Measurements from ENCODE around the gene SFMBT2.

Gene SFMBT2

DNA sequence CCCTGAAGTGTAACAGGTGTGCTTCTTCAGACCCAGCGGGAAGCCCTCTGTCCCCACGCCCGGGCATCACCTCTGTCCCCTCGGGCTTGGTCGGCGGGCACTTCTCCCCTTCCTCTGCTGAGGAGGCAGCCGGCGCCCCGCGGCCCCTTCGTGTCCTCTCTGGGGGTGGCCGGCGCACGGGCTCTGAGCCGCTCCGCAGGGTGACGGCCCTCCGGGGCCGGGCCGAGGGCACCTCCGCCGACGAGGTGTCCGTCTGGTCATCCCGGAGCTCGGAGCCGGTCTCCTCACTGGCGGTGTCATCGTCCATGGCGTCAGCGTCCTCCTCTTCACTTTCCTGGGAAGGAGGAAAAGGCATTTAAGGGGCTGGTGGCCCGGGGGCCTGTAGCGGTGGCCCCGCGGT is 239.0 kb downstream of the SFMBT2 start:
- no peak for DNase-seq

DNA sequence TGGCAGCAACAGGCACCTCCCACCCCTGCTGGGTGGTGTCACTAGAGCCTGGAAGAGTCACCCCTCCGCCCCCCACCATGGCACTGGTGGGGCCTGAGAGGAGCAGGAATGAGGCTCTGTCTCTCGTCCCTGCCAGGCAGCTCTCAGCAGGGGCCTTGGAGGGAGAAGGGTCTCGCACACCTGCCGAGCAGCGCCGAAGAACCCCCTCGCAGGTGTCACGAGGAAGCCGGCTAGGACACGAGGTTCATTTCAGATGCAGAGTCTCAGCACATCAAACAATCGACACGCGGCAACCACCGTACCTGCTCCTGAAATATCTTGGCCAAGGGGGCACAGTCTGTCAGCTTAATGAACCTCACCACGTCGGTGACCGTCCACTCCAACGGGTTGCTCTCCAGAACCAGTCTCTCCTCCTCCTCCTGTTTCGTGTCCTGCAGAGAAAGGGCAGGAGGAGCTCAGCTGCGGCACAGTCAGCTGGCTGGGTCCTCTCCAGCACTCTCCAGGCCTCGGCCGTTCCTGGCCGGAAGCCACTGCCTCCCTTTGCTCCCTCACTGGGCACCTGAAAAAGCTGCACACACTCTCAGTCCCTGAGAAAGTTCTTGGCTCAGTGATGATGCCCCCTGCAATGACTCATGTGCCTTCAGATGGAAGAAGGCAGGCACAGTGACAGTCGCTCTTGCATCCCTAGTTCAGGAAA is 240.1 kb downstream of the SFMBT2 start:
- no peak for DNase-seq

DNA sequence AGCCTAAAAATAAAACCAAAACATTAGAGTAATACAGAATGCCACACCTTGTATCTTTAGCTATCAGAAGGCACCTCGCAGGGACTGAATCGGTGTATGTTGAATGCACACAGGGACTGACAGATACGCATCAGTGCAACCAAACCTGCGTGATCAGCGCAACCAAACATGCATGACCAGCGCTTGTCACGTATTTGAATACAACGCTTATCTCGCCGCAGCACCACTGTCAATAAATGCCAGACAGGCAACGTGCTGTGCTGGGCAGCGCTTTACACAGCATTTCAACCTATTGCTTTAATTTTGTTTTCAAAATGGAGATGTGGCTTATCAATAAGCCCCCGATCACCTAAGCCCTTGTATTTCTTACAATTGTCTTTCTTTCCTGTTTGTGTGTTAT is 242.4 kb downstream of the SFMBT2 start:
- no peak for DNase-seq

DNA sequence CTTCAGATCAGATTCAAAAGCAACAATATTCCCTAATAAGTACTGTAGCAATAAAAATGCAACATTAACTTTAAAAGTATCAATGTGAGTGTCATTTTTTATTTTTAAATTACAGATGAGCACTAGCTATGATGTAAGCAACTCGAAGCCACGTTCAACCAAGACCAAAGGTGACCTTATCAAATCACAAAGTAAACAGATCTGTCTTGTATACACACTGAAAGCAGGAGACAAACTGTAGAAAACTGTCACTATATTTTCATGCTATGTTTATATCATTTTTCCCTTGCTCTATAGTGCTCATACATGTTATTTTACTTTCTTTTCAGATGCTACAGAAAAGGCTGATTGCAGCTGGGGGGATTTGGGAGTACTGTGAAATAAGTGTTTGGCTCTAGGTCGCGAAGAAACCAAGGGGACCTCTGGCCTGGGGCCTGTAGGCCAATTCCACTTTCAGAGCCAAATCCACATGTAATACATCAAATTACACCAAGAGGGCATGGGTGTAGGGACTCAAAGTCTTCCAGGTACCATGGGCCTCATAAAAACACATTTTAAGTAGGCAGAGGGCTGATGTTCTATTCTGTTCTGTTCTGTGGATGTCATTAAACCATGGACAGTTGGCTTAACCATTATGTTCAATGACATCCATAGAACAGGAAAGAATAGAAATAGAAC is 245.2 kb downstream of the SFMBT2 start:
- no peak for DNase-seq

DNA sequence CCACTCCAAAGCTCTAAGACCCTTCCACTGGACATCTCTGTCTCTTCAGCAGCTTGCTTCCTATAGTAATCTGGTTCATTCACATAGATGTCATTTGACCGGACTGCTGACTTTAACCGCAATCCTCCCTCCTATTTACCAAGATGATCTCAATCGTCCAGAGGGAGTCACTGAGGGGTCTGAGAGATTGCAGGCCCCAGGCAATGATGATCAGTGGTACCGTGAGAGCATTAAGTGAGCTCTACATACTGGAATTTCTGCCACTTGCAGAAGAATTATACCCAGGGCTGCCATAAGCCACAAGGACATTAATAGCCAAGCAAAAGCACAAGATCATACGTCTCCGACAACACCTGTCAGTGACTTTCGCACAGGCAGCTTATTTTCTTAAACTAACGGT is 245.9 kb downstream of the SFMBT2 start:
- no peak for DNase-seq

DNA sequence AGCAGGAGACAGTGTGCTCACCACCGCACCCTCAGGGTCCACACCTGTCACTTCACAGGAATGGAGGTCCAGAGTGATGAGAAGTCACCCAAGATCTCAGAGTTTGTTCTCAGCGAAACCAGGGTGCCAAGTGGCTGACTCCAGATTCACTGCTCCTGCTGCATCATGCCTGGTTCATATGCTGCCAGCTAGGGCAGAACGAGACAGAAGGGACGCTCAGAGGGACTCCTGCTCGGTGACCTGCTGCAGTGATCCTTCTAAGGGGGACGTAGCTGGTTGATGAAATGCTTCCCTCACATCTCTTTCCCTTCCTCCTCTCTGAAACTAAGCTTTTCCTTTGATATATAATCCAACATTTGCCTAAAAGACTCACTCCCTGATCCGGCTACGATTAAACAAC is 248.5 kb downstream of the SFMBT2 start:
- DNase-seq = no peak

DNA sequence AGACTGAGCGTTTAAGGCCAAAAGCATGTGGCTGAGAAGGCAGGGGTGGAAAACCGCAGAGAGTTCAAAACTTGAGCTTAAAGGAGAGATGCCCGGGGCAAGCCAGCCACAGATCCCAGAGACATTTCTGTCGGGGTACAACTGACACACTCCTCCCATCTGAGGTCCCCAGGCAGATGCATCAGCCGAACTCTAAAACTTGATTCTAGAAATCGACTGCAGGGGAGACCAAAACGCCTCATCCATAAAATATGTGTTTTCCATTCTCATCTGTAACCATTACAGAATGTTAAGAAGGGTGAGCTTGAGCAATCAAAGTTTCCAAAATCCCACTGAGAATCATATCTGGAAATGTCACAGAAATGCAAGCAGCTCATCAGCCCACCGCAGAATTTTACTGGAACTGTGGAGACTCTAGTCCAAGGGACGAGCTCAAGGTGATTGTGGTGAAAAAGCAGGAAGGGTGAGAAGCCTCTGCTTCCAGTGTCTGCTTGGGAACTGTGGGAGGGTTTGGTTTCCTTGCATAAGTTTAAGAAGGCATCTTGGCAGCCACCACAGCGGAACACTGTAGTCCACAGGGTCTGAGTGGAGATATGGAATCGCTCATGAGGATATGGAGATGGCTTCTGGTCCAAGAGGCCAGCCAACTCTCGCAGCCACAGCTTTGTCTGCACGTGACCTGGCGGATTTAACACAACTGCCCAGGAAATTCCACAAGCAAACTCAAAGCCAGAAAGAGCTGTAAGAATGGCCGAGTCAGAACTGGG is 249.2 kb downstream of the SFMBT2 start:
- DNase-seq = no peak

DNA sequence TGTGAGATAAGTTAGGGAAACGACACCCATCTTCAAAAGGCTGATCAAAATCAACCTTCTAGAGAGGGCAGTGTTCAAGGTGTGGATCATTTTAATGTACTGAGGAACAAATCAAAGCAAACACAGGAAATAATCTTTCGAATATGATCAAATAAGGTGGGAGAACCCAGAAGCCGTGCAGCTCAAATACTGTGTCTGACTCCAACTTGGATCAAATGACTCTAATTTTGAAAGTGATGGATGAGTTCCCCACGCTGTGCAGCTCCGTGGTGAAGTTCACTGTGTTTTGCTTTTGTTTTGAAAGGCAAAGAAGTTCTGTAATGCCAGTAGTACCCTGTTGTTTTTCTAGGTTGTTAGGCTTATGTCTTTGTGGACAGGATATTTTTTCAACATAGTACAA is 250.9 kb downstream of the SFMBT2 start:
- DNase-seq = no peak

DNA sequence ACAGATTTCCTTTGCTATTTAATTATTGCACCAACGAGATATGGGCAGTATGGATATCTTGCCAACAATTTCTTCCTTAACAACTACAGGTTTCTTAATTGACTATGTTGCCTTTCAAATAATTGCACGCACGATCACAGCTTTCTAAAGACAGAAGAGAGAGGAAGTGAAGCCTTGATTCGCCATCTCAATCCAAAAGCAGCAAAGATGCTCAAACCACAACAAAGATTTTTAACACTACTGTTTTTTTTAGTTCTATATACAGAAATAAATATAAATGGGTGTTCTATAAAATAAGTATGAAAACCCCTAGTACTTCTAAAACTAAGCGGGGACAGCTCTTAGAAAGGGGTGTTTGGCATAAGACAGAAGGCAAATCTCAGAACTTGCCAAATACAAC is 251.3 kb downstream of the SFMBT2 start:
- no peak for DNase-seq

DNA sequence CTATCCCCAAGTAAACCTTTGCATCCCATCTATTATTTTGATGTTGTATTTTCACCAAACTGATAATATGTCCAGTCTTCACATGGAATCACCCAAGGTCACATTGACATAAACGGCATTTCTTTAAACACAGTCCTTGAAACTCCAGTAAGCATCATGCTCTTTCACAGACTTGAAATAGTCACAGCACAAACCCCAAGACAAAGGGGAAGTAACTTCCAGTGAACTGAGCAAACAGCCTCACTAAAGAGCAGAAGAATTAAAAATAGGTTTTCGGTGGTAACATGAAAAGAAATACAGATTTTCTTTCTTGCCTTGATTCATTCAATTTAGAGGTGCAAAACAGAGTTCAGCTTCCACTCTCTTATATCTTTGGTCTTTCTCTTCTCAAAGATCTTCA is 253.7 kb downstream of the SFMBT2 start:
- no peak for DNase-seq

DNA sequence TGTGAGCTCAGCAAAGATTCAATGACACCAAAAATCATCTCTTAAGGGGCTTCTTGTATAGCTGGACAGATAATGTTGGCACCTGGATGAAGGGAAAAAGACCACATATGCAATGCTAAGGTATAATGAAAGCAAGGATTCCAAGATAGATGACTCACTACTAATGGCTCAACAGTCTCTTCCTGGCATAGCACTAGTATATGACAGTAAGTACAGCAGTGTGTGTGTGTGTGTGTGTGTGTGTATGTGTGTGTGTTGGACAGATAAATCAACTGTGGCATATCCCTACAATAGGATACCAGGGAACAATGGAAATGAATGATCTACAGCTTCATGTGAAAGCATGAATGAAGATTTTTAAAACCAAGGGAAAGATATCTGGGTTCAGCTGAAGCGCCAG is 257.1 kb downstream of the SFMBT2 start:
- no peak for DNase-seq

DNA sequence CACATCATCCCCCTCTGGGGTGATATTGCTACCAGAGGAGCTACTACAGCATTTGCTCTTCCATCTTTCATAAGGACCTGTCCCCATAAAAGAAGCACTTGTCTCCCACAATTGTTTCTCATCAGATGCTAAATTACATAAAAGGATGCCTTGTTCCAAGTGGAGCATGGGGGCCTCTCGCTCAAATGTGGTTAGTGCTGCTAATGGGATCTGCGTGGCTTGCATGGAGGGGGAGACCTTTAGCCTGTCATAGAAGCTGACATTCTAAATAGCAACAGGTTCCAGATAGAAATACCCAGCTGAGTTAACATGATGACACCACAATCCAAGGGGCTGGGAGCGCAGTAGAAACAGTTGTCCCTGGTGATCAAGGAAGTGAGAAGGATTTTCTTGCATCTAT is 257.9 kb downstream of the SFMBT2 start:
- no peak for DNase-seq

DNA sequence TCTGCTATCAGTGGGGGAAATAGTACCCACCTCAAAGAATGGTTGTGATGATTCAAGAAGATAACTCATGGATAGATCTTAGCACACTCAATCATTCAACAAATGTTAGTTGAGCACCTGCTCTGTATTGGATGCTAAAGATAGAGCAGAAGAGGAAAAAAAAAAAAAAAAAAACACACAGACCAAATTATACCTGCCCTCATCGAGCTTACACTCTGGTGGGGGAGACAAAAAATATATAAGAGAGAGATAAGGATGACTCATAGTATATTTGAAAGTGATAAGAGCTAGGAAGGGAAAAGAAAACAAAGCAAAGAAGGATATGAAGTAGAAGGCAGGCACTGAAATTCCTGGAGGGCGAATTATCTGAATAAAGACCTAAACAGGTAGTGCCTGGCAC is 258.5 kb downstream of the SFMBT2 start:
- DNase-seq = no peak

DNA sequence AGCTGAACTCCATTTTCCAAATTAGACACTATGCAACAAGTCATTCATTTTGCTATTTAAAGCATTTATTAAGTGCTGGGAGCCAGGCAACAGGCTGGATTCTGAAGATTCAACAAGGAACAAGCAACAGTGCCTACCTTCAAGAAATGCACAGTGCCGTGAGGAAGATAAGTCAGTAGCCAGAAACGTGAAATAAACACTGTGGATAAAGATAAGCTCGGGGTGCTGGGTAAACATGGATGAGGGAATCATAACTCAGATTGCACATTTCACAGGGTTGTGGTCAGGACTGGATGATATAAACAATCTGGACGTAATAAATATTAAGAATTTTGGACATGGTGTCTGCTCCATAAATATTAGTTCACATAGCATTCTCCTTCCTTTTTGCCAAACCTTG is 259.3 kb downstream of the SFMBT2 start:
- DNase-seq = no peak

DNA sequence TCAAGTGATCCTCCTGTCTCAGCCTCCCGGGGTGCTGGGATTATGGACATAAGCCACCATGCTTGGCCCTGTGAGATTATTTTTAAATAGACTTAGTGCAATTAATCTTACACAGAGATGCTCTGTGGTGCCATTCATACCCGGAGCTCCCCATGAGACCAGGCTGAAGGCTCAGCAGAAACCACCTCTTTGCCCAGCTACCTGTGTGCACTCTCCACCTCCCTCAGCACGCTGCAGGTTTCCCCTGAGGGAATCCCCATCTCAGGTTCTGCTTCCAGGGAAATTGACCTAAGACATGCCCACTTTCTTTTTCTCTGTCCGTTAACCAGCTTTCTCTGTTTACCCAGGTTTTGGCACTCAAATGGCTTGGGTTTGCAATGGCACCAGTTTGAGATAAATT is 260.5 kb downstream of the SFMBT2 start:
- DNase-seq = no peak

DNA sequence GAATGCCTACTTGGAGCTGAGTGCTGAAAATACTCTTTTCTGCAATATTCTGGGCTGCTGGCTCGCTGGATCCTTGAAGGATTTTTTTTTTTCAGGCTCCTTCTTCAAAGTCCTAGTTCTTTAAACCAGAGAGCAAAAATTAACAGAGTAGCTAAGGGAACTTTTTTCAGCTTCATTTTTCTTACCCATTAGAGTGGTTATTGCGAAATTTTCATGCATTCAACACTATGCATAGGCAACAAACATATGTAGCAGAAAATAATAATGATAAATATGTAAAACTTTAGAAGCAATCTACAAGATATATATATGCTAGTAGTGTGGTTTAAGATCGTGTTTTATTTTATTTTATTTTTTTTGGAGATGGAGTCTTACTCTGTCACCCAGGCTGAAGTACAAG is 264.6 kb downstream of the SFMBT2 start:
- DNase-seq = no peak

DNA sequence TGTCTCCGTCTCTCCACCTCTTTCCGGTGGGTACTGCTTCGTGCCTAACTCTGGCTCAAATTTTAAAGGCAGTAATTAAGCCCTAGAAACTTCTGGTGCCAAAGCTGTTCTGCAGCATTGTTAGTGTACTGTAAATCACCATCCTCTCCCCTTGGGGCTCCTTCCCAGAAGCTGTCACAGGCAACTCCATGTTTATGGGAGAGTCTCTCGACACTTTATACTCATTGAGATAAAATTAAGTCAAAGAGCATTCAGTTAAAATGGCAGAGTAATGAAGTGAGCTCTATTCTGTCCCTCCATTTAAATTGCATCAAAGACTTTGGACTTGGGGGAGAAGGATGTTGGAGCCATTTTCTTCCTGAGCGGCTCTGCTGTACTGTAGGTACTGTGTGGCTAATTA is 274.8 kb downstream of the SFMBT2 start:
- no peak for DNase-seq

DNA sequence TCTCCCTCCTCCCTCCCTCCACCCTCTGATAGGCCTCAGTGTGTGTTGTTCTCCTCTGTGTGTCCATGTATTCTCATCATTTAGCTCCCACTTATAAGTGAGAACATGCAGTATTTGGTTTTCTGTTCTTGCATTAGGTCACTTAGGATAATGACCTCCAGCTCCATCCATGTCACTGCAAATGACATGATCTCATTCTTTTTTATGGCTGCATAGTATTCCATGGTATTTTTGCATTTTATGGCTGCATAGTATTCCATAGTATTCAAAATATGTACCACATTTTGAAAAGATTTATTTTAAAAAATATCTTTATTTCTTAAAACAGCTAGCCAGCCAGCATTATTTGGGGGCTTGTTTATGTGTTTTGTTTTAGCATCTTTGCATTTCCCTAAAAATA is 275.6 kb downstream of the SFMBT2 start:
- no peak for DNase-seq

DNA sequence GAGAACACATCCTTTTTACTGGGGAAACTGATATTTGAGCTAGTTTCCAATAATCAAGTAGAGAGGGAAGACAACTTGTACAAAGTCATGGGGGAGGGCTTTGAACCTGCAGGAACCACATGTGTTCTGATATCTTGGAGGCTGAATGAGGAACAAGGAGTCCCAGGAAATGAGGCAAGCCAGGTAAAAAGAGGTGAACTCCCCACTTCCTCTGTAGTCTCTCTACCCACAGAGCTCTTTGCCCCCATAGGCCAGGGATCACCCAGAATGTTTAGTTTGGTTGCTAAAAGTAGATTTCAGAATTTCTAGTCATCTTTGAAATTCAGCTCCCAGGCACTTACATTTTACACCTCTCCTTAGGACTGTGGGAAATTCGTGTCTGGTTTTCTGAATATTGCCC is 276.4 kb downstream of the SFMBT2 start:
- DNase-seq = no peak

DNA sequence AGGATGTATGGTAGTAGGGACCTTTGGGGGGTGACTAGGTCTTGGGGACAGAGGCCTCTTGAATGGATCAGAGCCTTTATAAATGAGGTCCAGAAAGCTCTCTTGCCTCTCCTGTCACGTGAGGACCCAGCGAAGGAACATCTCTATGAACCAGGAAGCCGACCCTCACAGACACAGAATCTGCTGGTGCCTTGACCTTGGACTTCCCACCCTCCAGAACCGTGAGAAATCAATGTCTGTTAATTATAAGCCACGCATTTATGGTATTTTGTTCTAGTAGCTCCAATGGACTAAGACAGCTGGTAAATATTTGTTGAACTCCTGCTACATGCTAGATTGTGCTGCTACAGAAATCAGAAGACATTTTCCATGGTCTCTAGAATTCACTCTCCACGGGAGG is 276.9 kb downstream of the SFMBT2 start:
- no peak for DNase-seq

DNA sequence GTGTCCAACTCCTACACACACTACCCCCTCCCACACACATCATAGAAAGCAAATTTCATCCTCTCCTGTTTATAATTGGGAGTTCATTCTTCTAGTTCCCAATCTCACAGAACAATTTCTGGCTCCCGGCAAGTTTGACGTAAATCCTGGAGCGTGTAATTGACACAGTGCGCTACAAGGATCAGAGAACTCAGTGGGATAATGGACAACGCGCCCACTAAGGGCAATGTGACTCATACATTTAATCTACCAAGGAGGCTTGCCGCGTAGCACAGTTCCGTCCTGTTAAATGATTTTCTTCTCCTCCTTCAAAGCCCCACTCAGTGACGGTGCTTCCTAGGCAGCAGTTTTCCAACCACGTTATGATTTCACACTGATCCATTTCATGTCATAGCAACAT is 277.6 kb downstream of the SFMBT2 start:
- no peak for DNase-seq

DNA sequence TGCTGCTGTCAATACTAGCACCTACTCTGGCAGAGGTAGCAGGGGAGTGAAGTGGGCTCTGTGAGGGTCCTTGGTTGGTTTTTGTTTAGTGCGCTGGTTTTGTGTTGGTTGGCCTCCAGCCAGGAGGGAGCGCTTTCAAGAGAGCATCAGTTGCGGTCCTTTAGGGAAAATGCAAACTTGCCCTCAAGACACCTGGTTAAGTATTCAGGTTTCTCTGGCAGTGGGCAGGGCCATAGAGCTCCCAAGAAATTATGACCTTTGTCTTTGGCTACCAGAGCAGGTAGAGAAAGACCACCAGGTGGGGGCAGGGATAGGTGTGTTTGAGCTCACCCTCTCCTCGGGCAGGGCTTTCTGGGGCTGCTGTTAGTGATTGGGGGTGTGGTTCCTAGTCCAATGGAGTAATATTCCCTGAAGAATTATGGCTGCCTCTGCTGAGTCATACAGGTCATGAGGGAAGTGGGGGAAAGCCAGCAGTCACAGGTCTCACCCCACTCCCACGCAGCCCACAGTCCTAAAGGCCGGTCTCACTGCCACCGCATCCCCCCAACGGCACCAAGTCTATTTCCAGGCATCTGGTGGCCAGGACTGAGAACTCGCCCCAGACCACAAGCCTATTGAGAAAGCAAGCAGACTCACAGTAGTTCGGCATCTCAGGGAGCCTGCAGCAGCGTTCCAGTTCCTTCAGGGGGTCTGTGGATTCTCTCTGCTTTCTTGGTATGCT is 280.5 kb downstream of the SFMBT2 start:
- DNase-seq = no peak

DNA sequence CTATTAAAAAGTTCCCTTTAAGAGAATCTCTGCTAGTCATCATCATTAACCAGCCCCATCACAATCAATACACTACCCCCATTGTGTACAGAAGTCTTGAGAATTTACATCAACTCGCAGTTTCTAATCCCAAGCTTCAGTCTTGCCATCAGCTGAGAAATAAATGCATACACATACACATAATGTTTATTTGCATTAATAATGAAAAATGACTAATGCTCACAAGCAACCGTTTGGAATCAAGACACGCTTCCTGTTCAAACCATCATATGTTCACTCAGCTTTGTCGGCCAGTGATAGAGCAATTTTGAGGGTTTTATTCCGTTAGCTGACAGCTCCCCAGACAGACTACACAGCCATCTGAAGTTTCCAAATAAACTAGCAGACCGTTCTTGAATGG is 287.1 kb downstream of the SFMBT2 start:
- DNase-seq = no peak
